GM12873 (cell line): Measurements from ENCODE around the gene CAPN1.

ENCODE experiments used
- TF ChIP-seq, protein P1 (sequence below): IDR thresholded peaks from 2 replicates; pipeline ENCODE4 v1.5.1; 2012; ENCODE audit warnings: low read depth, mild to moderate bottlenecking, moderate library complexity, low read length, control low read depth; ENCODE audit not compliant: insufficient read depth; ENCODE audit errors: missing control alignments

The CAPN1 gene

DNA sequence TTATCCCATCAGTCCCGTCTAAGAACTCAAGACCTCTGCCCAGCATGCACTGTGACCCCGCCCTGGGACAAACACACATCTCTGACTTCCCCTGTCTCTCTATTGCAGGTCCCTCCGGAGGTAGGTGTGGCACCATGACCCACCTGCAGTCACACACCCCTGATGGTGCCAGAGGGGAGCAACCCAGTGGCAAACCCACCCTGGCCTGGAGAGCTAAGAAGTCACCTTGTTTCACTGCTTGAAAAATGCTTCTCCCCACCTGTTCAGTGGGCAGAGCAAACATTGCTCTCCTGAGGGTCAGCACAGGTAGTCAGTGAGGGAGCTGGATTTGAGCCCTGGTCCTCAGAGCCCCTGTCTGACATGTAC is 23.9 kb downstream of the CAPN1 start:
- TF ChIP-seq, protein P1, sequence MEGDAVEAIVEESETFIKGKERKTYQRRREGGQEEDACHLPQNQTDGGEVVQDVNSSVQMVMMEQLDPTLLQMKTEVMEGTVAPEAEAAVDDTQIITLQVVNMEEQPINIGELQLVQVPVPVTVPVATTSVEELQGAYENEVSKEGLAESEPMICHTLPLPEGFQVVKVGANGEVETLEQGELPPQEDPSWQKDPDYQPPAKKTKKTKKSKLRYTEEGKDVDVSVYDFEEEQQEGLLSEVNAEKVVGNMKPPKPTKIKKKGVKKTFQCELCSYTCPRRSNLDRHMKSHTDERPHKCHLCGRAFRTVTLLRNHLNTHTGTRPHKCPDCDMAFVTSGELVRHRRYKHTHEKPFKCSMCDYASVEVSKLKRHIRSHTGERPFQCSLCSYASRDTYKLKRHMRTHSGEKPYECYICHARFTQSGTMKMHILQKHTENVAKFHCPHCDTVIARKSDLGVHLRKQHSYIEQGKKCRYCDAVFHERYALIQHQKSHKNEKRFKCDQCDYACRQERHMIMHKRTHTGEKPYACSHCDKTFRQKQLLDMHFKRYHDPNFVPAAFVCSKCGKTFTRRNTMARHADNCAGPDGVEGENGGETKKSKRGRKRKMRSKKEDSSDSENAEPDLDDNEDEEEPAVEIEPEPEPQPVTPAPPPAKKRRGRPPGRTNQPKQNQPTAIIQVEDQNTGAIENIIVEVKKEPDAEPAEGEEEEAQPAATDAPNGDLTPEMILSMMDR, result no peak

DNA sequence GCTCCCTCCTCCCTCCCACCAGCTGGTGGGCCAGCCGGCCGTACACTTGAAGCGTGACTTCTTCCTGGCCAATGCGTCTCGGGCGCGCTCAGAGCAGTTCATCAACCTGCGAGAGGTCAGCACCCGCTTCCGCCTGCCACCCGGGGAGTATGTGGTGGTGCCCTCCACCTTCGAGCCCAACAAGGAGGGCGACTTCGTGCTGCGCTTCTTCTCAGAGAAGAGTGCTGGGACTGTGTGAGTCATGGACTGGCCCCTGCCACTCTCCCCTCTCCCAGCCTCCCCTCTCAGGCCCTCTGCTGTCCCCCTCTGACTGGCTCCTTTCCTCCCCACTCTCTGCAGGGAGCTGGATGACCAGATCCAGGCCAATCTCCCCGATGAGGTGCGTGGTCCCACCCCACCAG is 24.7 kb downstream of the CAPN1 start:
- TF ChIP-seq, protein P1, result no peak

DNA sequence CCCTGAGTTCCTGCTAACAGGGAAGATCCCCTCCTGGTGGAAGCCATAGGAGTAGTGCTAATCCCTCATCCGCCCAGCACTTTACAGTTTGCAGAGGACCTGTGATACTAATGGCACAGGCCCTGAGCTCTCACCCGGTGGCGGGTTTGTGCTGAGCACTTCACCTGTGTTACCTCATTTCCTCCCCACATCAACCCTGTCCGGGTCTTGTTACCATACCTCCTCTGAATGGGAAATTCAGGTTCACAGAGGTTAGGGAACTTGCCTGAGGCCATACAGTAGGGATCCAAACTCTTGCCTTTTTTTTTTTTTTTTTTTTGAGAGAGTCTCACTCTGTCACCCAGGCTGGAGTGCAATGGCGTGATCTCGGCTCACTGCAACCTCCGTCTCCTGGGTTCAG is 25.2 kb downstream of the CAPN1 start:
- TF ChIP-seq, protein P1, result no peak

DNA sequence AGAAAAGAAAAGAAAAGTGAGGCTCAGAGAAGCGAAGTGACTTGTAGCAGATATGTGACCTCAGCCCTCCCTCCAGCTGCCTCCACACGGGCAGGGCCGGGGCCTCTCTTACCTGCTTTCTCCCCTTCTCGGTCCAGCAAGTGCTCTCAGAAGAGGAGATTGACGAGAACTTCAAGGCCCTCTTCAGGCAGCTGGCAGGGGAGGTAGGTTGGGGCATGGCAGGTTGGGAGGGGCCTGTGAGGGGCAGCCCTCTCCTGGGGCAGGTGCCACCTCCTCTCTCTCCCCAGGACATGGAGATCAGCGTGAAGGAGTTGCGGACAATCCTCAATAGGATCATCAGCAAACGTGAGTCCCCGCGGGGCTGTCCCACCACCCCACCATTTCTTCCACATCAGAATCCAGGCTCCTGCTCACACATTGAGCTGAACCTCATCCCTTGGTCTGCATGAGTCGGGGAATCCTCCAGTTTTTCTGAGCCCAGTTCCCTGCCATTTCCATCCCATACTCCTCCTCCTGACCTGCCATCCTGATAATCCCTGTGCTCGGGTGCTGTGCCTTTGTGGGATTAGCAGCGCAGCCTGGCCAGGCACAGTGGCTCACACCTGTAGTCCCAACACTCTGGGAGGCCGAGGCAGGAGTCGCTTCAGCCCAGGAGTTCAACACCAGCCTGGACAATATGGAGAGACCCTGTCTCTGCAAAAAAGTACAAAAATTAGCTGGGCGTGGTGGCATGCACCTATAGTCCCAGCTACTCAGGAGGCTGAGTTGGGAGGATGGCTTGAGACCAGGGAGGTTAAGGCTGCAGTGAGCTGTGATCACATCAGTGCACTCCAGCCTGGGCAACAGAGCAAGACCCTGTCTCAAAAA is 26.4 kb downstream of the CAPN1 start:
- TF ChIP-seq, protein P1, result no peak

DNA sequence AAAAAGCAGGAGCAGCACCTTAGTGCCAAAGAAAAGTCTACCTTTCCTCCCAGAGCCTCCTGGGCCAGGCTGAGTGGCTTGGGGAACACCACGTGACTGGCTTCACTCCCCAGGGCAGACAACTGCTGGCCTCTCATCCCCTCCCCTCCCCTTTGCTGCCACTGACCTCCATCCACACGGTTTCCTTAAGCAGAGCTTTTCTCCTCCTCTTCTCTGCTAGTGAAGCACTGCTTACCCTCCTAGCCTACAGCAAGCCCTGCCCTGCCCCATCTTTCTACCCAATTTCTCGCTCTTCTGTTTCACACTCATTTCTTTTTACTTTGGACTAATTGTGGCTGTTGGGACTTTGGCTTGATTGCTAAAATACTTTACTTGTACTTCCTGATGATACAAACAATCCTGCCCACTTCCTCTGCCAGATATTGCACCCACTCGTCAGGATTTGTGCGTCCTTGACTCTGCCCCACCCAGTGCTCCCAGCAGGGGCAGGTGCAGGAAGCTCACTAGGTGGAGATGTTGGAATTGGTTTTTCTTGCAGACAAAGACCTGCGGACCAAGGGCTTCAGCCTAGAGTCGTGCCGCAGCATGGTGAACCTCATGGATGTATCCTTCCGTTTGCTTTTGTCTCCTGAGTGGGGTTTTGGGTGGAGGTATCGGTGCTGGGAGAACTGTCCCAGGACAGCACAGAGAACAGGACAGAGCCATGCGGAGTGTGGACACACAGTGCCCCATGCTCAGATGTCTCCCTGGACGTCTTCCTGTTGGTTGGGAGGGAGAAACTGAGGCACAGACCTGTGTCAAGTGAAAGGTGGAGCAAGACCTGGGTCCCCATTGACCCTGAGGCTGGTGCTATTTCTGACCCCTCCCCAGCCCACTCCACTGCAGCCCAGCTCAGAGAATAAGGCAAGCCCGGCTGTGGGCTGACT is 27.3 kb downstream of the CAPN1 start:
- TF ChIP-seq, protein P1, result no peak

DNA sequence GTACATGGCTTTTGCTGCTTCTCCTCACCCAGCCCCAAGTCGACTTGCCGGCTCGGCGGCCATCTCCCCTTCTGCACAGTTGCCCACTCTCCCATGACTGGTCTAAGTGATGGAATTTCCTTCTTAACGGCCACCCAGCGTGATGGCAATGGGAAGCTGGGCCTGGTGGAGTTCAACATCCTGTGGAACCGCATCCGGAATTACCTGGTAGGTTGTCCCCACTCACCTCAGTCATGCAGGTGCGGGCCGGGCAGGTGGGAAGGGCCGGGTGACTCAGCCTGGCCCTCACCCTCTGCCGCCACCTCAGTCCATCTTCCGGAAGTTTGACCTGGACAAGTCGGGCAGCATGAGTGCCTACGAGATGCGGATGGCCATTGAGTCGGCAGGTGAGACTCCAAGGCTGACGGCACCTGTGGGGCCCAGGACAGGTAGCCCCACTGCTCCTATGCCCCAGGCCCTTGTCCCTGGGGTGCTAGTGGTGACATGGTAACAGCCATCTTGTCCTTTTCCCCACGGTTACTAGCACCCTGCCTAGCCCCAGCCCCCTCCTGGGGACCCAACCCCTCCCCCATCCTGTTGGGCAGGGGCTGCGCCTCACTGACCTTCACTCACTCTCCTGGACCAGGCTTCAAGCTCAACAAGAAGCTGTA is 28.1 kb downstream of the CAPN1 start:
- TF ChIP-seq, protein P1, result no peak

DNA sequence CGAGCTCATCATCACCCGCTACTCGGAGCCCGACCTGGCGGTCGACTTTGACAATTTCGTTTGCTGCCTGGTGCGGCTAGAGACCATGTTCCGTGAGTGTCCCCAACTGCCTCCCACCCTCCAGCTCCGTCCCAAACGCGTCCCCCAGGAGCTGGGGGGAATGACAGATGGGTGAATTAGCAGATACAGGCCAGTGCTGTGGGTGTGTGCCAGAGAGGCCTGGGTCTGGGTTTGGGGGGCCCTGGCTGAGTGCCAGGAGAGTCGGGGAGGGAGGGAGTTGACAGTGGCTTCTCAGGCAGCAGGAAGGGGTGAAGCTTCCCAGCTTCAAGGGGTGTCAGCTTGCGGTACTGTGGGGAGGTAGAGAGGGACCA is 28.6 kb downstream of the CAPN1 start:
- TF ChIP-seq, protein P1, result no peak
